ENCODE data around the gene CENPC. TPM values are rescaled to one million over a fixed set of nuclear protein-coding genes. Genes with fewer than 3 reads are reported as not detected.
"Not testable (repeated sequence)": the region's sequence is repeated elsewhere in the genome, so short reads cannot be mapped to it uniquely, and the experiment has no call there.

Gene CENPC
- total and polyA plus RNA-seq, 12 donors: 2.3 to 12.9 (median 10.6) TPM

DNA sequence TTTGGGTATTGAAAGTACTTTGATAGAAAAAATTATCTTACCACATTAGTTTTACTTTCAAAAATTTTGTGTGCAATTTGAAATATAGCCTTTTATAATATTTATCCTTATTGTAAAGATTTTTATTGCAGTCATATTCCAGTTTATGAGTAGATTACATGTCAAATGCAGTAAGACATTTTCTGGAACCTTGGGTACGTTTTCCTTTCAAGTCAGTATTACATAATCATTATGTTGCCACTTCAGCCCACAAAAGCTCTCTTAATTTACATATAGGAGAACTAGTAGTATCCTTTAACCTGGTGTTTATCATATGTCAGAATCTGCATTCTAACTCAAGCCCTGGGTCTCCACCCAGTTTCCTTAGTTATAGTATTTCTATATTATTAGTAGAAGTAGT lies 98.5 kb downstream of the CENPC start:
- peaks cover 0 to 45% (median 5%) of the 10 kb centered on the region in 9 donors for H3K36me3 ChIP-seq
- 91 to 98% methylated on average over 1 of the region's 1 CpG for WGBS, 2 donors
- no peak overlapping the region for H3K4me3 ChIP-seq
- no peak for DNase-seq
- TF ChIP-seq, protein P1, sequence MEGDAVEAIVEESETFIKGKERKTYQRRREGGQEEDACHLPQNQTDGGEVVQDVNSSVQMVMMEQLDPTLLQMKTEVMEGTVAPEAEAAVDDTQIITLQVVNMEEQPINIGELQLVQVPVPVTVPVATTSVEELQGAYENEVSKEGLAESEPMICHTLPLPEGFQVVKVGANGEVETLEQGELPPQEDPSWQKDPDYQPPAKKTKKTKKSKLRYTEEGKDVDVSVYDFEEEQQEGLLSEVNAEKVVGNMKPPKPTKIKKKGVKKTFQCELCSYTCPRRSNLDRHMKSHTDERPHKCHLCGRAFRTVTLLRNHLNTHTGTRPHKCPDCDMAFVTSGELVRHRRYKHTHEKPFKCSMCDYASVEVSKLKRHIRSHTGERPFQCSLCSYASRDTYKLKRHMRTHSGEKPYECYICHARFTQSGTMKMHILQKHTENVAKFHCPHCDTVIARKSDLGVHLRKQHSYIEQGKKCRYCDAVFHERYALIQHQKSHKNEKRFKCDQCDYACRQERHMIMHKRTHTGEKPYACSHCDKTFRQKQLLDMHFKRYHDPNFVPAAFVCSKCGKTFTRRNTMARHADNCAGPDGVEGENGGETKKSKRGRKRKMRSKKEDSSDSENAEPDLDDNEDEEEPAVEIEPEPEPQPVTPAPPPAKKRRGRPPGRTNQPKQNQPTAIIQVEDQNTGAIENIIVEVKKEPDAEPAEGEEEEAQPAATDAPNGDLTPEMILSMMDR (IDR thresholded peaks at IDR 0.05): no peak
- H3K9me3 ChIP-seq: peaks cover 0 to 17% (median 6%) of the 10 kb centered on the region in 11 donors
- no peaks in the 10 kb centered on the region for H3K4me1 ChIP-seq
- no peak for ATAC-seq
- H3K27ac ChIP-seq: no peak overlapping the region
- no peaks in the 10 kb centered on the region for H3K27me3 ChIP-seq
- intact Hi-C loops (cut with DNase I): no loop called here

DNA sequence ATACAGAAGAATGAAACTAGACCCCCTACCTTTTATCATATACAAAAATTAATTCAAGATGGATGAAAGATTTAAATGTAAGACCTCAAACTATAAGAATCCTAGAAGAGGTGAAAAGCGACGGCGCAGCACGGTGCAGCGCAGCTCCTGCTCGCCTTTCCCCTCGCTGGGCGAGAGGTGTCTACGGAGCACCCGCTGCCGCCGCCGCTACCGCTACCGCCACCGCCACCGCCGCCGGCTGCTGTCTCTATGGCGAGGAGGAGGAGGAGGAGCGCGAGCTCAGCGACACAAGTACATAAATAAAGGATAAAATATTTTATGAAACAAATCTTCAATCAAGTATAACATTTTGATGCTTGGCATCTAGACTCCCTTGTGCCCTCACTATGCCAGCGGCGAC lies 99.4 kb downstream of the CENPC start:
- WGBS, 2 donors: 58 to 65% methylated on average over 22 to 25 of the region's 25 CpGs
- intact Hi-C loops (cut with DNase I): not testable (repeated sequence)

DNA sequence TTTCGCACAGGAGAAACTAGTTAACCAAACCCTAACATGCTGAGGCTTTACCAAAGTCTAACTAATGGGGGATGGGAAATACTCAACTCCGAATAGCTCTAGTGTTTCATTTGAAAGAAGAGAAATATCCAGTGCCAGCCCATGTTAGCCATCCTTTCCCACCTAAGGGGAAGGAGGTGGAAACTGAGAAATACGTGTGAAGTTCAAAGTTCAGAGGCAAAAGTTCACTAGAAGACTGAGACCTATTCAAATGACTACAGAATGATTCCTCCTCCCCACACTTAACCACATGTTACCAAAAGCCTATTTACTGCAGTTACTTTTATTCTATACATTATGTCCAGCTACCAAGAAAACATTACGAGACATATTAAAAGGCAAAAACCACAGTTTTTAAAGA lies 106.3 kb downstream of the CENPC start:
- TF ChIP-seq, protein P1 (IDR thresholded peaks at IDR 0.05): no peak
- Histone ChIP-seq H3K36me3 (peaks cover 0 to 13% (median 0%) of the 10 kb centered on the region in 9 donors), H3K27me3 (no peaks in the 10 kb centered on the region), H3K4me3 (no peak overlapping the region), H3K9me3 (no peaks in the 10 kb centered on the region), H3K27ac (peak overlapping the region in 3 of 10 donors; percentile 23 to 49 (median 43)), H3K4me1 (peaks cover 0 to 17% (median 0%) of the 10 kb centered on the region in 9 donors)
- ATAC-seq (no peak), DNase-seq (no peak)
- intact Hi-C loops (cut with DNase I): no loop called here
- 90 to 92% methylated on average over 4 of the region's 4 CpGs for WGBS, 2 donors

More for the DNA sequence above, 99.4 kb downstream of the CENPC start:
- not testable (repeated sequence) for H3K27me3 ChIP-seq, H3K27ac ChIP-seq, ATAC-seq, H3K4me3 ChIP-seq, H3K4me1 ChIP-seq, DNase-seq
- Histone ChIP-seq H3K9me3 (peaks cover 0 to 17% (median 6%) of the 10 kb centered on the region in 11 donors), H3K36me3 (peaks cover 0 to 38% (median 5%) of the 10 kb centered on the region in 9 donors)

DNA sequence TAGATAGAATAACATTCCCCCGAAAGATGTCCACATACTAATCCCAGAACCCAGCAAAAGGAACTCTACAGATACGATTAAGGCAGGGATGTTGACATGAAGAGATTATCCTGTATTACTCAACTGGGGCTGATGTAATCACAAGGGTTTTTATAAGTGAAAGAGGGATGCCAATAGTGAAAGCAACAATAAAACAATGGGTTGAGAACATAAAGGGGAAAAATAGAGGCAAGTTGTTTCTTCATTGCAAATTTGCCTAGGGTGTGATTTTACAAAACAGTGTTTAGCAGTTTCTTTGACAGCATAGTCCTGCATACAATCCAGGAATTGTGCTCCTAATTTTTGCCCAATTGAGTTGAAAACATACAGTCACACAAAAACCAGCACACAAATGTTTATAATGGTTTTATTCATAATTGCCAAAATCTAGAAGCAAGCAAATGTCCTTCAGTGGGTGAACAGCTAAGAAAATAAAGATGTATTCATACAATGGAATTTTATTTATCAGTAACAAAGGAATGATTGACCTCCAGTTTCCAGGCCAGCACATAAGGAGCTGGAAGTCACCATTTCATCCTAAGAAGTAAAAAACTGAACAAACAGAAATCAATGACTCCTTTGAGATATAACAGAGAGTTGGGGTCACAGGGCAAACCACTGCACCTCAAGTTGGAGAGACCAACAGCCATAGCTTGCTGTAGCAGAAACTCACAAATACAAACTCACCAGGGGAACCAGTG lies 107.2 kb downstream of the CENPC start:
- Histone ChIP-seq H3K4me3 (no peak overlapping the region), H3K27ac (peak overlapping the region in 3 of 10 donors; percentile 43 to 49 (median 44)), H3K27me3 (no peaks in the 10 kb centered on the region), H3K36me3 (peaks cover 0 to 10% (median 0%) of the 10 kb centered on the region in 9 donors), H3K9me3 (no peaks in the 10 kb centered on the region), H3K4me1 (peaks cover 0 to 17% (median 0%) of the 10 kb centered on the region in 9 donors)
- TF ChIP-seq, protein P1 (IDR thresholded peaks at IDR 0.05): no peak
- DNase-seq (no peak), ATAC-seq (peak in 5 of 8 donors; percentile 59 to 79 (median 69))
- intact Hi-C loops (cut with DNase I): no loop called here
- 60 to 65% methylated on average over 2 of the region's 2 CpGs for WGBS, 2 donors

DNA sequence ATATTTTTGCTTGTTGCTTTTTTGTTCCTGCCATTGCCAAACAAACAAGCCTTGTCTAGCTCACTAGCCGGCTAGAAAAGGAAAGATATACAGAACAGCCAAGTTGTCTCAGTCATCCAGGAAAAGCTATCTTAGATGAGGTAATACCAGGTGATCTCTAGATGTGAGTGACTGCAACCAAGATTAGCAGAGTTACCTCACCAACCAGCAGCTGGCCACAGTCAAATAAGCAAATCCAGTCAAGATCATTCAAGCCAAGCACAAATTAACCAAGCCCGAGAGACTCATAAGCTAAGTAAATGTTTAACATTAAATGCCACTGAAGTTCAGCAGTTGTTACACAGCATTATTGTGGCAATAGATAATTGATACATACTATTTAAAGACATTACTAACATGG lies 108.6 kb downstream of the CENPC start:
- TF ChIP-seq, protein P1 (IDR thresholded peaks at IDR 0.05): no peak

More for the DNA sequence above, 108.6 kb downstream of the CENPC start:
- Histone ChIP-seq H3K27me3 (no peaks in the 10 kb centered on the region), H3K9me3 (peaks cover 0 to 4% (median 0%) of the 10 kb centered on the region in 11 donors), H3K4me3 (no peak overlapping the region), H3K36me3 (peaks cover 0 to 13% (median 0%) of the 10 kb centered on the region in 9 donors), H3K27ac (peak overlapping the region in 3 of 10 donors; percentile 0 to 43 (median 4)), H3K4me1 (peaks cover 0 to 17% (median 0%) of the 10 kb centered on the region in 9 donors)
- ATAC-seq (peak in 2 of 8 donors; percentile 33 to 35), DNase-seq (no peak)
- WGBS, 2 donors: 73 to 74% methylated on average over 2 of the region's 2 CpGs
- intact Hi-C loops (cut with DNase I): no loop called here

Data from heart right ventricle (tissue), 16 donors.